DMS53 (cell line): Measurements from ENCODE around the gene ARRDC1.

Source experiments
- DNase-seq: peaks from one replicate; lab custom pipeline; 2025; lab: John Stamatoyannopoulos, UW

Gene ARRDC1

GRCh38 chr9:137640862-137641261, 35.4 kb downstream of the ARRDC1 start:
- DNase-seq, result no peak

GRCh38 chr9:137642118-137642601, 36.7 kb downstream of the ARRDC1 start:
- DNase-seq, result no peak

DNA sequence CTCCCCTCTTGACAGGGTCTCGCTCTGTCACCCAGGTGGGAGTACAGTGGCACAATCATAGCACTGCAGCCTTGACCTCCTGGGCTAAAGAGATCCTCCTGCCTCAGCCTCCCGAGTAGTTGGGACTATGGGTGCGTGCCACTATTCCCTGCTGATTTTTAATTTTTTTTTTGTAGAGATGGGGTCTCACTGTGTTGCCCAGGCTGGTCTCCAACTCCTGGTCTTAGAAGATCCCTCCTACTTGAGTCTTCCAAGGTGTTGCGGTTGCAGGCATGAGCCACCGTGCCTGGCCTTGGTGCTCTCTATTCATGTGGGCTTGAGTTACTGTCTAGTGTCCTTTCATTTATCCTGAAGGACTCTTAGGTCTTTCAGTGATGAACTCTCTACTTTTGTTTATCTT, 37.4 kb downstream of the ARRDC1 start:
- no peak for DNase-seq

GRCh38 chr9:137643921-137644320, 38.4 kb downstream of the ARRDC1 start:
- DNase-seq, result no peak

GRCh38 chr9:137645211-137645610, 39.7 kb downstream of the ARRDC1 start:
- DNase-seq, result no peak

DNA sequence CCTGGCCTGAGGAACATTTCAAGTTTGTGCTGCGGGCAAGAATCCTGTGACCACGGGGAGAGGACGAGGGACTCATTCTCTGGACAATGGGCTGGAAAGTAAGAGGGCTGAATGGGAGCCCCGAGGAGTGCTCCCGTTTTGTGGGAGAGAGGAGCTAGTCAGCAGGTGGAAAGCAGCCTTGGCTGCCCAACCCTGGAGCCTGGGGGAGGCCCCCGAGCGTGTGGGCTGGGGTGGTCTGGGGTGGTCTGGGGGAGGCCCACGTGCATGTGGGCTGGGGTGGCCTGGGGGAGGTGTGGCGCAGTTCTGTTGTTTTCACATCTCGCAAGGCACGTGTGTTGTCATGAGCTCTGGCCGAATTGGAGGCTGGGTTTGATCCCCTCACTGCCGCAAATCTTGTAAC, 40.9 kb downstream of the ARRDC1 start:
- no peak for DNase-seq

GRCh38 chr9:137647096-137647714, 41.7 kb downstream of the ARRDC1 start:
- DNase-seq, result no peak

DNA sequence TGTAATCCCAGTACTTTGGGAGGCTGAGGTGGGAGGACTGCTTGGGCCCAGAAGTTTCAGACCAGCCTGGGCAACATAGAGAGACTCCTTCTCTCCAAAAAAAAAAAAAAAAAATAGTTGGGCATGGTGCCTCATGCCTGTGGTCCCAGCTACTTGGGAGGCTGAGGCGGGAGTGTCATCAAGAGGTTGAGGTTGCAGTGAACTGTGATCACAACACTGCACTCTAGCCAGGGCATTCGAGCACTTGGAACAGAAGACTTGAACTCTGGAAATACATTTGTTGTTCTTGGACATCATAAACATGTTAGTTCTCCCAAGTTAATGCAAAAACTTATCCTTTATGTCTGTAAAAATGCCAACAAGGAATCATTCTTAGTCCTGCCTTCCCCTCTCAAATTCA, 42.9 kb downstream of the ARRDC1 start:
- no peak for DNase-seq

GRCh38 chr9:137649553-137649952, 44.1 kb downstream of the ARRDC1 start:
- DNase-seq, result no peak

- DNase-seq, result no peak
These were observed 44.8 kb downstream of the ARRDC1 start for GRCh38 chr9:137650259-137650658.

DNA sequence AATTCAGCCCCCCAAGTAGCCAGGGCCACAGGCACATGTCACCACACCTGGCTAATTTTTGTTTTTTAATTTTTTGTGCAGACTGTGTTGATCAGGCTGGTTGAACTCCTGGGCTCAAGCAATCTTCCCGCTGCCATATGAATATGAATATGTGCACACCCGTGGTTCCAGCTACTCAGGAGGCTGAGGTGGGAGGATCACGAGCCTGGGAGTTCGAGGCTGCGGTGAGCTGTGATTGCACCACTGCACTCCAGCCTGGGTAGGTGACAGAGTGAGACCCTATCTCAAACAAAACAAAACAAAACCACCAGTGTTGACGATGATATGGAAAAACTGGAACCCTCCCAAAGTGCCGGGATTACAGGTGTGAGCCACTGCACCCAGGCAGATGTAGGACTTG, 45.3 kb downstream of the ARRDC1 start:
- no peak for DNase-seq

DNA sequence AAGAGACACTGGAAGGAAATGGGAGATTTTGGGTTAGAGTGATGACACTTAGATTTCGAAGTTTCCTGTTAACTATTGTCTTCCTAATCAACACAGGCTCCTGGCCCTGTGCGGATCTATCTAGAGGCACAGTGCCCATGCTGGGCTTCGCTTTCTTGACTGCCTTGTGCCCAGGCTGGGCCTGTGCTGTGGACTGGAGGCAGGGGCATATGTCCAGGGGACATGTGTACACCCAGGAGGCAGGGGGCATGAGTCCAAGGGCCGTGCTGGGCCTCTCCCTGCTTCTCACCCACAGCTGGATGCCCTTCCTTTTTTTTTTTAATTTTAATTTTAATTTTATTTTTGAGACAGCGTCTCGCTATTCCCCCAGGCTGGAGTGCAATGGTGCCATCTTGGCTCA, 50.9 kb downstream of the ARRDC1 start:
- no peak for DNase-seq

GRCh38 chr9:137657606-137658005, 52.1 kb downstream of the ARRDC1 start:
- DNase-seq, result no peak

DNA sequence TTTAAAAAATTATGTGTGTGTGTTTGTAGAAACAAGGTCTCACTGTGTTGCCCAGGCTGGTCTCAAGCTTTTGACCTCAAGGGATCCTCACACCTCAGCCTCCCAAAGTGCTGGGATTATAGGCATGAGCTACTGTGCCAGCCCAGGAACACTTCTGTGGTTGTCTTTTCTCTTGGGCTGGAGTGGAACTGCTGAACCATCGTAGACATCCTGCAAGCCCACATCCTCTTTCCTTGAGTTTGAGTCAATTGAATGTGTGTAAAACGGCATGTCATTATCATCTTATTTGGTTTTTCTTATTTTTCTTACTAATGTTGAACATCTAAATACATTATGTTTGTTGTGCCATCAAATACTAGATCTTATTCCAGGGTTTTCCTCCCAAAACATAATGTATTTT, 53.3 kb downstream of the ARRDC1 start:
- DNase-seq, result no peak

- DNase-seq, result no peak
These were observed 54.7 kb downstream of the ARRDC1 start for GRCh38 chr9:137660144-137660543.

GRCh38 chr9:137663584-137663983, 58.1 kb downstream of the ARRDC1 start:
- peak; percentile 38 for DNase-seq

- peak; percentile 88 for DNase-seq
These were observed 59.2 kb downstream of the ARRDC1 start for GRCh38 chr9:137664676-137665075.
